ENCODE results near the gene TOM1L2. TPM values are rescaled to one million over a fixed set of nuclear protein-coding genes. Genes with fewer than 3 reads are reported as not detected.
"Not testable (repeated sequence)": the region's sequence is repeated elsewhere in the genome, so short reads cannot be mapped to it uniquely, and the experiment has no call there.

The TOM1L2 gene
- total RNA-seq, 2 donors from 2014 or later = 55.2 to 60.8 TPM

GRCh38 chr17:17810895-17811248 is 161.3 kb downstream of the TOM1L2 start:
- intact Hi-C loops (cut with DNase I) = loop anchor here (5.0 to 10.0 kb wide), 2 partner anchors 36 to 104 kb away; no protein-coding TSS in a partner anchor
- no peak for DNase-seq (ENCODE audit: low spot score)

- DNase-seq (ENCODE audit: low spot score) = peak; percentile 88
- intact Hi-C loops (cut with DNase I) = loop anchor here (5.0 to 10.0 kb wide), 2 partner anchors 37 to 105 kb away; no protein-coding TSS in a partner anchor
These were observed 161.9 kb downstream of the TOM1L2 start for GRCh38 chr17:17810084-17810894.

GRCh38 chr17:17809531-17810083 is 162.6 kb downstream of the TOM1L2 start:
- no peak for DNase-seq (ENCODE audit: low spot score)
- intact Hi-C loops (cut with DNase I) = loop anchor here (5.0 to 10.0 kb wide), 3 partner anchors 38 to 122 kb away; no protein-coding TSS in a partner anchor

GRCh38 chr17:17808706-17809432 is 163.3 kb downstream of the TOM1L2 start:
- intact Hi-C loops (cut with DNase I) = loop anchor here in 1 of 2 donors (5.0 kb wide), 1 partner anchor 122 kb away; no protein-coding TSS in a partner anchor
- DNase-seq (ENCODE audit: low spot score) = no peak

- not testable (repeated sequence) for DNase-seq (ENCODE audit: low spot score)
- intact Hi-C loops (cut with DNase I) = loop anchor here in 1 of 2 donors (5.0 kb wide), 1 partner anchor 121 kb away; no protein-coding TSS in a partner anchor
These were observed 164.0 kb downstream of the TOM1L2 start for GRCh38 chr17:17808200-17808599.

GRCh38 chr17:17807440-17807839 is 164.8 kb downstream of the TOM1L2 start:
- DNase-seq (ENCODE audit: low spot score) = no peak
- intact Hi-C loops (cut with DNase I) = loop anchor here in 1 of 2 donors (5.0 kb wide), 1 partner anchor 120 kb away; no protein-coding TSS in a partner anchor

GRCh38 chr17:17806611-17807274 is 165.5 kb downstream of the TOM1L2 start:
- intact Hi-C loops (cut with DNase I) = loop anchor here in 1 of 2 donors (5.0 kb wide), 1 partner anchor 119 kb away; no protein-coding TSS in a partner anchor

GRCh38 chr17:17806035-17806434 is 166.2 kb downstream of the TOM1L2 start:
- DNase-seq (ENCODE audit: low spot score) = no peak
- intact Hi-C loops (cut with DNase I) = loop anchor here in 1 of 2 donors (5.0 kb wide), 1 partner anchor 119 kb away; no protein-coding TSS in a partner anchor

More at GRCh38 chr17:17806611-17807274, 165.5 kb downstream of the TOM1L2 start:
- DNase-seq (ENCODE audit: low spot score) = no peak

- intact Hi-C loops (cut with DNase I) = loop anchor here in 1 of 2 donors (5.0 kb wide), 1 partner anchor 118 kb away; no protein-coding TSS in a partner anchor
- DNase-seq (ENCODE audit: low spot score) = no peak
These were observed 166.6 kb downstream of the TOM1L2 start for GRCh38 chr17:17805575-17805974.

GRCh38 chr17:17804007-17804406 is 168.2 kb downstream of the TOM1L2 start:
- no peak for DNase-seq (ENCODE audit: low spot score)
- intact Hi-C loops (cut with DNase I) = no loop called here

GRCh38 chr17:17801800-17802481 is 170.3 kb downstream of the TOM1L2 start:
- DNase-seq (ENCODE audit: low spot score) = no peak
- intact Hi-C loops (cut with DNase I) = no loop called here

- intact Hi-C loops (cut with DNase I) = no loop called here
- no peak for DNase-seq (ENCODE audit: low spot score)
These were observed 171.6 kb downstream of the TOM1L2 start for GRCh38 chr17:17800504-17801021.

- intact Hi-C loops (cut with DNase I) = no loop called here
- DNase-seq (ENCODE audit: low spot score) = no peak
These were observed 173.5 kb downstream of the TOM1L2 start for GRCh38 chr17:17798573-17799255.

GRCh38 chr17:17798010-17798556 is 174.1 kb downstream of the TOM1L2 start:
- no peak for DNase-seq (ENCODE audit: low spot score)
- intact Hi-C loops (cut with DNase I) = no loop called here

- intact Hi-C loops (cut with DNase I) = no loop called here
- no peak for DNase-seq (ENCODE audit: low spot score)
These were observed 174.9 kb downstream of the TOM1L2 start for GRCh38 chr17:17797119-17797809.

- intact Hi-C loops (cut with DNase I) = no loop called here
- no peak for DNase-seq (ENCODE audit: low spot score)
These were observed 175.5 kb downstream of the TOM1L2 start for GRCh38 chr17:17796787-17797061.

Measured in posterior vena cava (tissue), 2 donors.